Esophagus (tissue), 2 donors: ENCODE results near the gene ACR. TPM values are rescaled to one million over a fixed set of nuclear protein-coding genes. Genes with fewer than 3 reads are reported as not detected.

Experiments
- H3K27ac ChIP-seq, 2 donors: one replicate each; pipeline ENCODE4 v1.5.1; 2013; ENCODE audit warnings: low read depth in 2 of 2, mild to moderate bottlenecking in 2 of 2, inconsistent platforms in 1 of 2, low read length in 1 of 2, moderate library complexity in 1 of 2
- H3K27me3 ChIP-seq, 2 donors: one replicate each; pipeline ENCODE4 v1.6.1; 2013; ENCODE audit warnings: low read length in 2 of 2, control low read depth in 1 of 2, mild to moderate bottlenecking in 1 of 2; ENCODE audit not compliant: insufficient read depth in 2 of 2, control insufficient read depth in 1 of 2
- H3K36me3 ChIP-seq, 2 donors: one replicate each; pipeline ENCODE4 v1.6.1; 2013; ENCODE audit warnings: low read length in 1 of 2; ENCODE audit not compliant: control insufficient read depth in 2 of 2, insufficient read depth in 2 of 2
- H3K4me1 ChIP-seq, 2 donors: one replicate each; pipeline ENCODE4 v1.6.1; 2013; ENCODE audit warnings: low read length in 1 of 2; ENCODE audit not compliant: control insufficient read depth in 2 of 2, insufficient read depth in 2 of 2
- H3K4me3 ChIP-seq, 2 donors: one replicate each; pipeline ENCODE4 v1.5.1; 2013; ENCODE audit warnings: low read length in 2 of 2, mild to moderate bottlenecking in 2 of 2, low read depth in 1 of 2, moderate library complexity in 1 of 2
- H3K9me3 ChIP-seq, 2 donors: one replicate each; pipeline ENCODE4 v1.6.1; 2013; ENCODE audit warnings: mild to moderate bottlenecking in 2 of 2, low read depth in 1 of 2, low read length in 1 of 2, moderate library complexity in 1 of 2; ENCODE audit not compliant: control insufficient read depth in 2 of 2, insufficient read depth in 1 of 2
- WGBS, 2 donors: extraction: QIAGEN DNeasy Blood & Tissue Kit; methylation state at CpG; one replicate each; pipeline ENCODE4 v1.1.7; 2013; 5-methylcytosine and 5-hydroxymethylcytosine counted together
- polyA plus RNA-seq, 2 donors: library from polyadenylated mRNA; stranded (reverse); fragments of 200-250 nt; gene quantifications; one replicate each; pipeline ENCODE4 v1.2.3, GENCODE V29; 2013
- donor health status: healthy with polysubstance abuse.
- donor health status: Bipolar disorder and iron deficiency.

ACR gene
- polyA plus RNA-seq, result under 1 TPM; 0.14 to 0.20 TPM

- H3K4me1 ChIP-seq, result no peaks in the 10 kb centered on the region
- no peaks in the 10 kb centered on the region for H3K9me3 ChIP-seq
- 70 to 81% methylated on average over 13 of the region's 13 CpGs for WGBS, 2 donors
- H3K36me3 ChIP-seq, result no peaks in the 10 kb centered on the region
- H3K4me3 ChIP-seq, result no peak within 1 kb of the TSS
- no peaks in the 10 kb centered on the region for H3K27me3 ChIP-seq
- H3K27ac ChIP-seq, result no peak within 1 kb of the TSS
These were observed at the start of gene ACR for GRCh38 chr22:50737728-50738648. Gene ACR, plus strand, starts transcription at chr22:50738204. Its CDS starts 32 bp downstream, at chr22:50738236.

- H3K27ac ChIP-seq, result no peak overlapping the region
- H3K4me1 ChIP-seq, result no peaks in the 10 kb centered on the region
- H3K36me3 ChIP-seq, result peaks cover 0 to 5% of the 10 kb centered on the region in 2 donors
- WGBS, 2 donors, result 87% methylated on average over 5 of the region's 5 CpGs
- no peaks in the 10 kb centered on the region for H3K27me3 ChIP-seq
- H3K9me3 ChIP-seq, result peaks cover 0 to 2% of the 10 kb centered on the region in 2 donors
- H3K4me3 ChIP-seq, result no peak overlapping the region
These were observed 49.6 kb upstream of the ACR start for GRCh38 chr22:50688448-50688847.

- H3K4me3 ChIP-seq, result no peak overlapping the region
- WGBS, 2 donors, result 18 to 38% methylated on average over 2 of the region's 2 CpGs
- H3K9me3 ChIP-seq, result no peaks in the 10 kb centered on the region
- H3K36me3 ChIP-seq, result peaks cover 0 to 6% of the 10 kb centered on the region in 2 donors
- peaks cover 0 to 9% of the 10 kb centered on the region in 2 donors for H3K4me1 ChIP-seq
- no peaks in the 10 kb centered on the region for H3K27me3 ChIP-seq
- H3K27ac ChIP-seq, result no peak overlapping the region
These were observed 46.5 kb upstream of the ACR start for GRCh38 chr22:50691521-50691920.

- no peak overlapping the region for H3K27ac ChIP-seq
- H3K4me1 ChIP-seq, result peaks cover 0 to 15% of the 10 kb centered on the region in 2 donors
- no peaks in the 10 kb centered on the region for H3K27me3 ChIP-seq
- H3K36me3 ChIP-seq, result peaks cover 0 to 4% of the 10 kb centered on the region in 2 donors
- H3K4me3 ChIP-seq, result no peak overlapping the region
- H3K9me3 ChIP-seq, result no peaks in the 10 kb centered on the region
- 84 to 90% methylated on average over 6 of the region's 6 CpGs for WGBS, 2 donors
These were observed 44.5 kb upstream of the ACR start for GRCh38 chr22:50693462-50693861.

GRCh38 chr22:50694099-50694605 lies 43.9 kb upstream of the ACR start:
- 71 to 80% methylated on average over 3 of the region's 3 CpGs for WGBS, 2 donors
- H3K9me3 ChIP-seq, result no peaks in the 10 kb centered on the region
- no peak overlapping the region for H3K4me3 ChIP-seq
- H3K27ac ChIP-seq, result no peak overlapping the region
- peaks cover 0 to 18% of the 10 kb centered on the region in 2 donors for H3K4me1 ChIP-seq
- no peaks in the 10 kb centered on the region for H3K27me3 ChIP-seq
- H3K36me3 ChIP-seq, result peaks cover 0 to 5% of the 10 kb centered on the region in 2 donors

- WGBS, 2 donors, result 75 to 90% methylated on average over 18 of the region's 18 CpGs
- H3K27ac ChIP-seq, result no peak overlapping the region
- H3K36me3 ChIP-seq, result peaks cover 0 to 8% of the 10 kb centered on the region in 2 donors
- no peaks in the 10 kb centered on the region for H3K27me3 ChIP-seq
- no peaks in the 10 kb centered on the region for H3K9me3 ChIP-seq
- no peak overlapping the region for H3K4me3 ChIP-seq
- H3K4me1 ChIP-seq, result peaks cover 0 to 18% of the 10 kb centered on the region in 2 donors
These were observed 43.1 kb upstream of the ACR start for GRCh38 chr22:50694766-50695420.

- Histone ChIP-seq H3K4me1 (peaks cover 0 to 18% of the 10 kb centered on the region in 2 donors), H3K36me3 (peaks cover 0 to 8% of the 10 kb centered on the region in 2 donors), H3K9me3 (no peaks in the 10 kb centered on the region), H3K4me3 (no peak overlapping the region), H3K27ac (peak overlapping the region; percentile 68 to 82), H3K27me3 (no peaks in the 10 kb centered on the region)
- 57 to 60% methylated on average over 18 of the region's 18 CpGs for WGBS, 2 donors
These were observed 42.4 kb upstream of the ACR start for GRCh38 chr22:50695421-50696250.

GRCh38 chr22:50696251-50696798 lies 41.7 kb upstream of the ACR start:
- Histone ChIP-seq H3K4me3 (peak overlapping the region in 1 of 2 donors; percentile 9), H3K4me1 (peaks cover 0 to 18% of the 10 kb centered on the region in 2 donors), H3K27me3 (no peaks in the 10 kb centered on the region), H3K36me3 (peaks cover 0 to 8% of the 10 kb centered on the region in 2 donors), H3K27ac (peak overlapping the region; percentile 68 to 82), H3K9me3 (no peaks in the 10 kb centered on the region)
- 42 to 45% methylated on average over 21 of the region's 21 CpGs for WGBS, 2 donors
